ENCODE data around the gene TRRAP. TPM values are rescaled to one million over a fixed set of nuclear protein-coding genes. Genes with fewer than 3 reads are reported as not detected.

The TRRAP gene
- total and polyA plus RNA-seq, 2 of the 4 experiments (the other 2 are of a cell fraction) = 12.5 to 18.1 TPM

DNA sequence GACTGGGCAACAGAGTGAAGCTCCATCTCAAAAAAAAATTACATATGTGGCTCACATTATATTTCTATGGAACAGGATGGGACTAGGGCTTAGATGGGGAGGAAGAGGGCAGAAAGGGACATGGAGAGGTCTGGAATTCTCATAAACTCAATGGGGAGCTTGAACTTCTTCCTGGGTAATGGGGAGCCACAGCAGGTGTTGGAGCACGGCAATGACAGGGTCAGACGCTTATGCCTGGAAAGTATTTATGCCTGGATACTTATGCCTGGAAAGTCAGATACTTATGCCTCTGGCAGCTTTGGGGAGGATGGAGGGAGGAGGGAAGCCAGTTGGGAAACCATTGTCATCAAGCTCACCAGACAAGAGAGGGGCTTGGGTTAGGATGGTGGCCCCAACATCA is 45.3 kb upstream of the TRRAP start:
- Histone ChIP-seq H3K23ac (ENCODE audit: low read depth, low read length) (no peak overlapping the region), H3K4ac (ENCODE audit: low read depth, low read length) (no peak overlapping the region), H3K79me1 (ENCODE audit: low read depth in 1 of 2, low read length in 2 of 2) (no peaks in the 10 kb centered on the region), H3K4me3 (ENCODE audit: insufficient read depth, low read depth, low read length) (no peak overlapping the region), H3K36me3 (ENCODE audit: control insufficient read depth, insufficient read depth, low read length) (no peaks in the 10 kb centered on the region), H3K56ac (ENCODE audit: extremely low read depth, insufficient read depth, low read length) (no peak overlapping the region), H3K9me1 (ENCODE audit: insufficient read depth, low read length) (no peaks in the 10 kb centered on the region), H3K14ac (replicated peaks; ENCODE audit: low read depth, low read length) (no peak overlapping the region), H4K91ac (ENCODE audit: insufficient read depth, low read depth, low read length) (no peak overlapping the region), H4K5ac (ENCODE audit: low read depth, low read length) (no peak overlapping the region), H2BK5ac (ENCODE audit: low read depth, low read length, poor library complexity, severe bottlenecking) (no peak overlapping the region), H3K27me3 (ENCODE audit: control insufficient read depth, insufficient read depth, low read length) (peaks cover 7% of the 10 kb centered on the region), H2AFZ (replicated peaks; ENCODE audit: low read length, poor library complexity) (no peak overlapping the region), H2BK20ac (ENCODE audit: low read depth, low read length) (no peak overlapping the region), H4K8ac (ENCODE audit: low read depth in 2 of 2, low read length in 2 of 2) (no peak overlapping the region), H2AK9ac (replicated peaks; ENCODE audit: low read depth, low read length, poor library complexity) (no peak overlapping the region), H3K18ac (ENCODE audit: low read depth, low read length) (no peak overlapping the region), H2AK5ac (ENCODE audit: low read depth, low read length) (no peak overlapping the region), H3K27ac (ENCODE audit: insufficient read depth, low read length) (no peak overlapping the region), H4K20me1 (ENCODE audit: insufficient read depth, low read length) (no peaks in the 10 kb centered on the region), H3K4me1 (ENCODE audit: control insufficient read depth, insufficient read depth, low read length) (peaks cover 2% of the 10 kb centered on the region; the same call in 1 of the 2 replicates), H3K4me2 (ENCODE audit: low read depth, low read length) (no peak overlapping the region), H2BK120ac (ENCODE audit: low read depth, low read length) (no peak overlapping the region), H3K9ac (ENCODE audit: low read depth, low read length) (no peak overlapping the region), H2BK15ac (ENCODE audit: low read depth, low read length) (no peak overlapping the region), H3K9me3 (ENCODE audit: control insufficient read depth, insufficient read depth, low read length) (no peaks in the 10 kb centered on the region)
- TF ChIP-seq RAD21 (IDR thresholded peaks at IDR 0.05; ENCODE audit: low read length) (no peak), ELK1 (IDR thresholded peaks at IDR 0.05; ENCODE audit: borderline replicate concordance, low read depth, low read length) (no peak), MAZ (IDR thresholded peaks at IDR 0.05; ENCODE audit: borderline replicate concordance, low read depth, low read length) (no peak), BHLHE40 (IDR thresholded peaks at IDR 0.05; ENCODE audit: low read depth, low read length) (no peak), CEBPB (IDR thresholded peaks at IDR 0.05; ENCODE audit: low read depth, low read length) (no peak), POLR2A (IDR thresholded peaks at IDR 0.05; ENCODE audit: low read depth, low read length) (no peak), RFX5 (IDR thresholded peaks at IDR 0.05; ENCODE audit: low read depth, low read length) (no peak), CHD1 (IDR thresholded peaks at IDR 0.05; ENCODE audit: low read depth, low read length) (no peak), MXI1 (IDR thresholded peaks at IDR 0.05; ENCODE audit: borderline replicate concordance, low read depth, low read length) (no peak), MAFK (IDR thresholded peaks at IDR 0.05; ENCODE audit: low read depth, low read length) (no peak), RCOR1 (IDR thresholded peaks at IDR 0.05; ENCODE audit: insufficient replicate concordance, low read length) (no peak)
- no CpG with 5 or more reads among the region's 2 CpGs for WGBS, 2 experiments (ENCODE audit: extremely low coverage in 2 of 2, insufficient read length in 1 of 2)
- DNase-seq = no peak
- no TSS peak for BruUV-seq (replicated peaks)
- POLR2A ChIA-PET (ENCODE audit: unreplicated experiment) = no interaction called here
- intact Hi-C loops (cut with micrococcal nuclease) (no loop called here), dilution Hi-C loops (cut with HindIII; ENCODE audit: low sequenced_read_pairs, unreplicated experiment) (no loop called here), in situ Hi-C loops (cut with MboI; ENCODE audit: low sequenced_read_pairs) (no loop called here)
- CTCF ChIA-PET = interaction anchor here (2.1 to 5.0 kb wide), 2 partner anchors 8 to 11 kb away, joined by 7 to 25 read pairs; no protein-coding TSS in a partner anchor
- no peak for ATAC-seq (ENCODE audit: low read depth)
